GM10266 (cell line): Measurements from ENCODE around the gene RNF220.

Source experiments
- DNase-seq: peaks from one replicate; pipeline ENCODE4 v3.0.0; 2012; ENCODE audit errors: extremely low spot score
- CTCF ChIP-seq: IDR thresholded peaks from 2 replicates; pipeline ENCODE4 v1.5.1; 2012; ENCODE audit warnings: mild to moderate bottlenecking, low read depth; ENCODE audit not compliant: control insufficient read depth, insufficient read depth; ENCODE audit errors: missing control alignments

Gene RNF220

GRCh38 chr1:44476891-44477290 lies 71.8 kb downstream of the RNF220 start:
- no peak for TF ChIP-seq CTCF
- no peak for DNase-seq

- no peak for TF ChIP-seq CTCF
- DNase-seq = no peak
Observed at GRCh38 chr1:44481701-44482100, 76.6 kb downstream of the RNF220 start.

- DNase-seq = no peak
- TF ChIP-seq CTCF = no peak
Observed at GRCh38 chr1:44483089-44483874, 78.2 kb downstream of the RNF220 start.

GRCh38 chr1:44484155-44484688 lies 79.2 kb downstream of the RNF220 start:
- TF ChIP-seq CTCF = no peak
- DNase-seq = no peak

- no peak for TF ChIP-seq CTCF
- DNase-seq = no peak
Observed at GRCh38 chr1:44485229-44485933, 80.3 kb downstream of the RNF220 start.

- no peak for DNase-seq
- TF ChIP-seq CTCF = no peak
Observed at GRCh38 chr1:44485934-44486460, 80.9 kb downstream of the RNF220 start.
